OCI-M2 (cell line): ENCODE measurements around the gene KAZN.

ENCODE experiments used
- DNase-seq: peaks from one replicate; lab custom pipeline; 2025; ENCODE audit not compliant: unreplicated experiment; lab: John Stamatoyannopoulos, UW

KAZN gene

GRCh38 chr1:15016526-15016925 is 418.0 kb downstream of the KAZN start:
- no peak for DNase-seq

- no peak for DNase-seq
Observed at GRCh38 chr1:15017120-15017519, 418.6 kb downstream of the KAZN start.

GRCh38 chr1:15018767-15019166 is 420.3 kb downstream of the KAZN start:
- no peak for DNase-seq

- no peak for DNase-seq
Observed at GRCh38 chr1:15020943-15021745, 422.7 kb downstream of the KAZN start.

GRCh38 chr1:15022048-15022447 is 423.6 kb downstream of the KAZN start:
- DNase-seq, result no peak

- DNase-seq, result no peak
Observed at GRCh38 chr1:15023205-15023604, 424.7 kb downstream of the KAZN start.

- DNase-seq, result no peak
Observed at GRCh38 chr1:15023976-15024375, 425.5 kb downstream of the KAZN start.

- no peak for DNase-seq
Observed at GRCh38 chr1:15026117-15026489, 427.6 kb downstream of the KAZN start.

- DNase-seq, result no peak
Observed at GRCh38 chr1:15027515-15027986, 429.1 kb downstream of the KAZN start.

GRCh38 chr1:15028102-15028501 is 429.6 kb downstream of the KAZN start:
- DNase-seq, result no peak

- no peak for DNase-seq
Observed at GRCh38 chr1:15028616-15029015, 430.1 kb downstream of the KAZN start.

GRCh38 chr1:15029036-15029435 is 430.6 kb downstream of the KAZN start:
- no peak for DNase-seq

- DNase-seq, result no peak
Observed at GRCh38 chr1:15029786-15030185, 431.3 kb downstream of the KAZN start.

- DNase-seq, result no peak
Observed at GRCh38 chr1:15031251-15031933, 432.9 kb downstream of the KAZN start.

- DNase-seq, result no peak
Observed at GRCh38 chr1:15033264-15033663, 434.8 kb downstream of the KAZN start.

GRCh38 chr1:15034656-15035055 is 436.2 kb downstream of the KAZN start:
- no peak for DNase-seq

GRCh38 chr1:15035236-15035635 is 436.8 kb downstream of the KAZN start:
- no peak for DNase-seq

GRCh38 chr1:15036101-15036500 is 437.6 kb downstream of the KAZN start:
- no peak for DNase-seq

GRCh38 chr1:15038232-15039016 is 439.9 kb downstream of the KAZN start:
- no peak for DNase-seq

GRCh38 chr1:15039017-15039648 is 440.6 kb downstream of the KAZN start:
- no peak for DNase-seq

GRCh38 chr1:15039901-15040300 is 441.4 kb downstream of the KAZN start:
- DNase-seq, result no peak
